NCI-H774 (cell line): ENCODE data around the gene COL12A1.

Experiments
- DNase-seq: peaks from one replicate; lab custom pipeline; 2025; lab: John Stamatoyannopoulos, UW

The COL12A1 gene

DNA sequence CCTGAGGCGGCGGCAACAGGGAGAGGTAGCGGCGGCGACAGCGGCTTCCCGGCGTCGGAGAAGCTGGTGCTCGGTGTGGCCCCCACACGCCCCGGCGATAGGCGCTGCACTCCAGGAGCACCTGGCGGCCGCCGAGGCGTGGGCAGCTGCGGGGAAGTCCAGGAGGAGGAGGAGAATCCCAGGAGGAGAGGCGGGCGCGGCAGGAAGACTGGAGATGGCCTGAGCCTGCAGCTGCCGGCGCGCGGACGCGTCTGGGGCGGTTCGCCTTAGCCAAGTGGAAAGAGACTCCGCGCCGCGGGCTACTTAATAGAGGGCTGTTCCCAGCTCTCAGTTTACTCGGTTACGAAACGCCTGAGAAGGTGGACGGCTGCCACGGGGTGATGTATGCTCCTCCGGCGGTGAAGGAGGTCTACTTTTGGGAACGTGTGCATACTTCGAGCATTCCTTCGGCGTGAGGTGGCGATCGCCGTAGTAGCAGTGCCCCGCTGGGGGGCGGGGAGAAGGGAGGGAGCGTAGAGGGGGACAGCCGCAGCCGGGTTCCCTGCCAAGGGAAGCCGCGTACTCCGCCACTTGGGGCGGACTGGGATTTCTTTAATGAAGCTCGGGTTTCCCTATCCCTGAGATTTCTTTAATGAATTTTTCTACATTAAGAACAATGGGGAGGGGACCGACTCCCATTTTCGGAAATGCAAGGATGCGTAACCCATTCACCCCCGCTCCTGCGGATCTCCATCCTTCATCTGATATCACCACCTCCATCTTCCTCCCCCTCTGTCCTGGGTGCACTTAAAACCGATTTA is at the start of gene COL12A1:
TSS of gene COL12A1 (minus strand) at position 278 of the 800 bp plus-strand sequence. CDS start 3,261 bp downstream, outside the sequence.
- peak; percentile 29 for DNase-seq

DNA sequence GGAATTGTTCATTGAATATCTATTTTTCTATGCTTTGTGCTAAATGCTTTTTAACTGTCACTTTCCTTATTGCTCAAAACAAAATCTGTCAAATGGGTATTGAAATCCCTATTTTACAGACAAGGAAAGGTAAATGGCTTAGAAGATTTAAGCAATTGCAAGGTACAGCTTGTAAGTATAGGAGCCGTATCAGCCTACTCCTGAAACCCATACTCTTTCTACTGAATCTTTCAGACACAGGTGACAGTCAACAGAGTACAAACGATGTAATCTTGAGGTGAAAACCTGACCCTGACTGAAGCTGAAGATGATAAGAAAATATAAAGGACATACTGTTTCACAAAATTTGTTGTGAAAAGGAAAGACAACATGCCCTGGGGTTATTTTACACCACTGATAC is 44.7 kb upstream of the COL12A1 start:
- DNase-seq = no peak

GRCh38 chr6:75249837-75250236 is 44.0 kb upstream of the COL12A1 start:
- DNase-seq = no peak

DNA sequence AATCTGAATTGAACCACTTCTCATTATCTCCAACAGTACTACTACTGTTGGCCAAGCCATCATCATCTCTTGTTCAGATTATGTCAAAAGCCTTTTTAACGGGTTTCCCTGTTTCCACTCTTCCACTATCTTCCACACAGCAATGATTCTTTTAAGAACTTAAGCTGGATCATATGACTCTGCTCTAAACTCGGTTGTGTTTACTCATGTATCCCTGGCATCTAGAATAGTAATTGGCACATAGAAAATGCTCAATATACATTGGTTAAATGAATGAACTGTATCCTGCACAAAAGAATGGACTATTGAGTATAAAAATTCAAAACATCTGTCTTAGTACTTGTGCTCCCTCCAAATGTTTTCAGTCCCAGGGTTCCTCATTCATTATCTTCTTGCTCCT is 40.5 kb upstream of the COL12A1 start:
- DNase-seq = no peak

GRCh38 chr6:75244063-75244584 is 38.3 kb upstream of the COL12A1 start:
- no peak for DNase-seq

DNA sequence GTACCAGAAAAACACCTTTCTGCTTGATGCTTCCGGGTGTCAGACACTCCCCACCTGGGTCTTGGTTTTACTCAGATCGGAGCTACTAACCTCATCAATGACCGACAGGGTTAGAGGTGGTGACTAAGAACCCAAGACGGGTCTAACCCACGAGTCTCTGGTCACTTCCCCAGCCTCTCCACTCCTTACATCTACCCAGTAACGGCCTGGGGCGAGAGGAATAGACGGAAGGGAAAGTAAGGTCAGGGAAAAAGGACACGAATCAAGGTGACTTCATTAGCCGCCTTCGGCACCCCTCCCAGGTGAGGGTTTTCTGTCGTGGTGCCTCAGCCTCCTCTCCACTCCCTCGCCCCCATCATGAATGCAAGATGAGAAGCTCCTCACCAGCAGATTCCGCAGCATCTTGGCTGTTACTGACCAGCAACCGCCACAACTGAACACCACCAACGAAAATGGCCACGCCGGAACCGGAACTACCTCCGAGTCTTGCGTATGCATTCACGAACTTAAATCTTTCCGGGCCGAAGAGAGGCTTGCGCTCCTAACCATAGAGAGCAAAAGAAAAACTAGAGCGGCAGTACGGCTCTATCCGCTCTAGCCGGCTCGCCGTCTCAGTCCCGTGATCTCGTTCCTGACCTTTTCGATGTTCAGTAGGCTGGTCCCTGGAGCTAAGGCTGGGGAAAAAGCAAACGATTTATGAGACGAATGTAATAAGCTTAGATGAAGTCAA is 37.6 kb upstream of the COL12A1 start, which contains the start of gene COX7A2:
TSS of gene COX7A2 (minus strand) at position 469 of the 730 bp plus-strand sequence. CDS start at position 402, 67 bp downstream.
- peak; percentile 99 for DNase-seq

DNA sequence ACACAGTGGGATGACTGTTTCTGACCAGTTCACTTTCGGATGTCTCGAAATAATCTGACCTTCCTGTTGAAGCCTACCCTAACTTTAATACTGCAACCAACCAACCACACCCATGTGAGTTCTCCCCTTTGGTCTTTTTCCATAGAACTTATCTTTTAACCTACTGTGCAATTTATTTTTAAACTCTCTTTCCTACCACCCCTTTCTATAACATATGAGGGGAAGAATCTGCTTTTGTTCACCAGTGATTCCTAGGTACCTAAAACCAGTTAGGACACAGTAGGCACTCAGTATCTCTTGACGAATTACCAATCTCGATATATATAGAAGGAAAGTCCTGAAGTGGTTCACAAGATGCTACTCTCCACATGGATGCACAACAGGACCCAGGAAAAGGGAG is 30.8 kb upstream of the COL12A1 start:
- DNase-seq = no peak

DNA sequence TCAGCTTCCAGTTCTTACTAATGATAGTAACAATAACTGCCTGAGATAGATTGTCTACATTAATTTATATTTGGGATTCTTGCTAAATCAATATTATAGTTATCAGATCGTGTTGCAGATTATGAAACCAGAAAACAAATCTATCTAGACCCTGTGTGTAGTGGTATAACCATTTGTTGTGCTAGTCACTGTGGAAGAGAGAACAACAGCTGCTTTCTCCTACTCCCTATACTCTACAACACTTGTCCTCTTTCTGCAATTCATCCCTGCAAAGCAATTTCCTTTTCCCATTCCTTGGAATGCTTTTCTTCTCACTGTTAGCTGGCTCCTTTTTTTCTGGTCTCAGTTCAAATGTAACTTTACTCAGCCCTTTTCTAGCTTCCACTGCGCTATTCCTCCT is 29.4 kb upstream of the COL12A1 start:
- no peak for DNase-seq

DNA sequence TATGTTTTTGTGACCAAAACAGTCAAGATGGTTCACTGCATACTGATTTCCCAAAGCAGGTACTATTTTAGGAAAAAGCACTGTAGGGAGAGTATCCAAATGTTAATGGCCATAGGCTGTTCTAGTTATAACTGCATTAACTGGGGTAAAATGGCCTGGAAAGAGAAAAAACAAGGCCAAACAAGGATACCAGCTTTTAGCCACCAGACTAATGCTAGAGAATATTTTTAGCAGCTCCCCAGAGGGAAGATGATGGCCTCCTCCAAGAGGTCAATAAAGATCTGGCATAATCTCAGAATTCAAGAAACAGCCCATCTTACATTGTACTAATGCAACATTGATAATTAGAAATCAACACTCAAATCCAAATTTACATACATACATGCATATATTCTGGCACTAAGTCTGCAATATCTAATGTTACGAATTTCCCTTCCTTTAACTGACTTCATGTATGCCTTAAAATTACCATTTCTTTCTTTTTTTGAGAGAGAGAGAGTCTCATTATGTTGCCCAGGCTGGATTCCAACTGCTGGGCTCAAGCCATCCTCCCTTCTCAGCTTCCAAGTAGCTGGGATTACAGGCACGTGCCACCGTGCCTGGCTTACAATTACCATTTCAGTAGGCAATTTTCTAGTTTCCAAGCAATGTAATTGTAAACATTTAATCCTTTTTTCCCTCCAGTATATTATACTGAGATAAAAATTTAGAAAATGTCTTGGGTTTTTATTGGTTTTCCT is 28.4 kb upstream of the COL12A1 start:
- DNase-seq = no peak

- no peak for DNase-seq
Measured at GRCh38 chr6:75233092-75233615, 27.3 kb upstream of the COL12A1 start.

GRCh38 chr6:75230484-75231325 is 24.9 kb upstream of the COL12A1 start:
- no peak for DNase-seq

DNA sequence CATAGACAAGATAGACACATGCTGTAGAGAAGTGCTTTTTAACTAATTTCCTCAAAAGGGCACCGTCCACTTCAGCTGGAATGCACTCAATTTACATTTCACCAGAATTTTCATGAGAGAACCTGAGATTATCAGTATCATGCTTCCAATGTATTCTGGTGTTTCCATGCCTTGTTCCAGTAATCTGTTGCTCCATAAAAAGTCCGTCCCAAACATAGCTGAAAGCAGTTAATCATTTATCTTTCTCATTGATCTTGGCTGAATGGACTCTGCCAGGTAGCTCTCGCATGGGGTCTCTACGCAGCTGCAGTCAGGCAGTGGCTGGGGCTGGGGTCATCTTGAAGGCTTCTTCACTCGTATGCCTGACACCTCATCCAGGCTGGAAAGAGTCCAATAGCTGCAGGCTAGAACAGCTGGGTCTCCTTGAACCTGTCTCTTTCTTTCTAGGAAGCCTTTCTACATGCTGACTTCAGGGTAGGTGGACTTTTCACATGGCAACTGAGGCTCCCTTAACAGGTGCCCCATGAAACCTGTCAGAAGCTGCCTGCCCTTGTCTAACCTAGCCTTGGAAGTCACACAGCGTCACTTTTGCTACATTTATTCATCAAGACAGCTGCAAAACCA is 18.6 kb upstream of the COL12A1 start:
- no peak for DNase-seq

DNA sequence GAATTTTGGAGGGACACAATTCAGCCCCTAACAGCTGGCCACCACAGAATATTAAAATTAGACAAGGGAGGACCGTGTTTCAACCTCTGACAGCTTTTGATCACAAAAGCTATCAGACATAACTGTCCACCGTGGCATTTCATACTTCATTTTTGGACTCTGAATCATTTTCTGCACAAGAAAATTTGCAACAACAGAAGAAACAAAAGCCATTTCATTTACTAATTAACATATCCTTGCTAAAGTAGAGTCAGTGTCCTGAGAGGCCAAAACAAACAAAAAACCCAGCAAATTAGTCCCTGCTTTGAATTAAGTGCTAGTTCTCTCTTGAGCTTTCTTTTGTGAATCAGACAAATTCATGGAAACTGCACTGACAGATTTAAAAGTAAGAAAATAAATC is 17.6 kb upstream of the COL12A1 start:
- DNase-seq = no peak

- DNase-seq = no peak
Measured at GRCh38 chr6:75222261-75222660, 16.4 kb upstream of the COL12A1 start.

GRCh38 chr6:75221116-75221515 is 15.3 kb upstream of the COL12A1 start:
- DNase-seq = no peak

GRCh38 chr6:75220357-75220756 is 14.5 kb upstream of the COL12A1 start:
- DNase-seq = no peak

- no peak for DNase-seq
Measured at GRCh38 chr6:75219263-75219662, 13.4 kb upstream of the COL12A1 start.

- DNase-seq = no peak
Measured at GRCh38 chr6:75217193-75217592, 11.3 kb upstream of the COL12A1 start.

DNA sequence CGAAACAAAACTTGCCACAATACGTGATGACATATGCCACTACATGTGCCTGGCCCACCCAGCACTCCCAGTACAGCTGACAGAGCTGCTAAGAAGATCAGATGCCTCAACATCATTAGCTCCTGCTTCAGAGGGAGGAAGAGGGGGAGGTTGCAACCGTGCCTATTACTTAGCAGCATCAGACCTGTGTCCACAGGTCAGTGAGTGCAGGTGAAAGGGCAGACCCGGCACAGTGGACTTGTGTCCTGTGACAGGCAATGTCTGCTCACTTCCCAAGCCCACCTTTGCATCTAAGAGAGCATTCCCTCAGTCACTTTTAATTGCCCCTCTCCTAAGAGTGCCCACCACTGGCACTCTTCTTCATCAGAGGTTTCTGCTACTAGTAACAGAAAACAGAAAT is 9.4 kb upstream of the COL12A1 start:
- DNase-seq = no peak

DNA sequence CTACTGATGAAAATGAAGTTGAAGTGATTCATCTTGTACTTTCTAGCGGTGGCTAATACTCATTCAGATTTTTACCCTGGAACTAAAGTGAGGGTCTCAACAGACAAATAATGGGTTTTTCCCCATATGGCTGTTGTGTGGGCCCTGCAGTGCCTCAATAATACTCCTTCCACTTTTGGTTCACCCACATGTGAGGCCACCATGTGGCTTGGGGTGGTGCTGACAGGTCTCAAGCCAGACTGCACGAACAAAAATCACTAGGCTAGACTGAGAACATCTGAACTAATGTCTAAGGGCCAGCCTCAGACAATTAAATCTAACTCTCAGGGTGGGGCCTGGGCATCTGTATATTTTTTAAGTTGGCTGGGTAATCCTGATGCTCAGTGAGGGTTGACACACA is 7.9 kb upstream of the COL12A1 start:
- DNase-seq = no peak

DNA sequence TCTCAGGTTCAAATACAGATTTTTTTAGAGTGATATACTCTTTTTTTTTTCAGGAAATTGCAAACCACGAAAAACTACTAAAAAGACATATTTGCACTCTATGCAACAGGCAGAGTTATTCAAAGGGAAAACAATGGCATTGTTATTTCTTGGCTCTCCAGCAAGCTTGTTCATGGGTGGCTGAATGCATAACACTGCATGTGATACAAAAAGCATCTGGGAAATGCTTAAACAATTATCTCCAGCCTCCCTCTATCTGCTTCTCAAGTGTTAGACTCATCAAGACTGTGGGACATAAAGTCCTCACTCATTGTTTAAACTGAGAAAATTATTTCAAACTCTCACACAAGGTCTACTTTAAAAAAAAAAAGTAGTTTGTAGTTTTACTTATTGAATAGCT is 7.3 kb upstream of the COL12A1 start:
- no peak for DNase-seq
